Naive thymus-derived CD4-positive, alpha-beta T cell (primary cell): Measurements from ENCODE around the gene ACVRL1. TPM values are rescaled to one million over a fixed set of nuclear protein-coding genes. Genes with fewer than 3 reads are reported as not detected.
A peak's percentile ranks its signal among the peaks of the same experiment; 100 is the strongest.

Source experiments
- ATAC-seq: fragments of 150-1000 bp; cut with Tn5 transposase; 2 replicates; pipeline ENCODE4 v1.10.0; 2021; ENCODE audit warnings: mild to moderate bottlenecking, moderate library complexity
- CTCF ChIA-PET: fragments of 350-600 bp; sonication (Branson Sonifier 250); formaldehyde crosslinking; loops from one replicate; lab custom pipeline; 2021; ENCODE audit warnings: antibody characterized with exemption; lab: Charles Lee
- POLR2A ChIA-PET: fragments of 350-600 bp; sonication (Branson Sonifier 250); formaldehyde crosslinking; loops from one replicate; lab custom pipeline; 2021; ENCODE audit warnings: antibody characterized with exemption, inconsistent platforms; lab: Charles Lee
- DNase-seq, 9 donors: peaks; one replicate each; pipeline versions ENCODE4 v3.0.0 to v3.0.0-alpha.2; 2020 to 2022; ENCODE audit warnings: mixed read lengths in 1 of 9
- H3K27ac ChIP-seq: one replicate; pipeline ENCODE4 v1.7.0; 2013; ENCODE audit warnings: mild to moderate bottlenecking, low read depth, low read length, moderate library complexity
- H3K27me3 ChIP-seq, 2 donors: one replicate each; pipeline ENCODE4 v1.7.0; 2013; ENCODE audit warnings: low read length in 2 of 2, mild to moderate bottlenecking in 2 of 2, moderate library complexity in 2 of 2; ENCODE audit not compliant: control insufficient read depth in 2 of 2, insufficient read depth in 2 of 2
- H3K36me3 ChIP-seq, 3 experiments: 1 replicate in 2 of 3; 2 replicates in 1 of 3; pipeline ENCODE4 v1.7.0; 2013; ENCODE audit warnings: low read length in 3 of 3, mild to moderate bottlenecking in 3 of 3, moderate library complexity in 1 of 3; ENCODE audit not compliant: insufficient read depth in 3 of 3, control insufficient read depth in 2 of 3
- H3K4me1 ChIP-seq, 2 donors: one replicate each; pipeline ENCODE4 v1.7.0; 2013; ENCODE audit warnings: low read length in 2 of 2, mild to moderate bottlenecking in 2 of 2, moderate library complexity in 1 of 2; ENCODE audit not compliant: control insufficient read depth in 2 of 2, insufficient read depth in 2 of 2
- H3K4me3 ChIP-seq: 2 replicates; pipeline ENCODE4 v1.7.0; 2013; ENCODE audit warnings: mild to moderate bottlenecking, low read length
- H3K9me3 ChIP-seq, 3 experiments: 1 replicate in 2 of 3; 2 replicates in 1 of 3; pipeline ENCODE4 v1.7.0; 2013; ENCODE audit warnings: low read length in 3 of 3; ENCODE audit not compliant: control insufficient read depth in 2 of 3
- H3K27ac Mint-ChIP-seq, 9 donors: one replicate each; pipeline ENCODE4 v1.8.0; 2020 to 2022; ENCODE audit warnings: mixed read lengths in 9 of 9, mild to moderate bottlenecking in 8 of 9, moderate library complexity in 5 of 9, inconsistent platforms in 2 of 9
- H3K27me3 Mint-ChIP-seq, 5 donors: one replicate each; pipeline ENCODE4 v1.8.0; 2021 to 2022; ENCODE audit warnings: mixed read lengths in 5 of 5, mild to moderate bottlenecking in 1 of 5
- H3K36me3 Mint-ChIP-seq, 5 donors: one replicate each; pipeline ENCODE4 v1.8.0; 2020 to 2022; ENCODE audit warnings: mixed read lengths in 5 of 5, mild to moderate bottlenecking in 3 of 5, inconsistent platforms in 1 of 5
- H3K4me1 Mint-ChIP-seq, 7 donors: one replicate each; pipeline ENCODE4 v1.8.0; 2020 to 2022; ENCODE audit warnings: mixed read lengths in 7 of 7, mild to moderate bottlenecking in 3 of 7, inconsistent platforms in 1 of 7
- H3K4me3 Mint-ChIP-seq, 10 donors: one replicate each; pipeline ENCODE4 v1.8.0; 2020 to 2022; ENCODE audit warnings: mild to moderate bottlenecking in 10 of 10, mixed read lengths in 10 of 10, moderate library complexity in 6 of 10, inconsistent platforms in 2 of 10
- H3K9me3 Mint-ChIP-seq, 11 donors: one replicate each; pipeline ENCODE4 v1.8.0; 2020 to 2022; ENCODE audit warnings: mixed read lengths in 11 of 11, mild to moderate bottlenecking in 4 of 11, inconsistent platforms in 1 of 11, moderate library complexity in 1 of 11
- intact Hi-C, 2 donors: fragments of 100-400 bp; cut with micrococcal nuclease; formaldehyde crosslinking; loops; one replicate each; pipeline ENCODE4 v1.15.1; 2023
- polyA plus RNA-seq, 2 donors: library from polyadenylated mRNA; unstranded; fragments of 300-500 nt; fragmentation: Illumina TruSeq; gene quantifications; one replicate each; pipeline ENCODE4 v1.2.3, GENCODE V29; 2021
- total RNA-seq, 6 experiments: library from RNA in 5 of 6; stranded (reverse) in 5 of 6; gene quantifications; 1 replicate in 5 of 6; 2 replicates in 1 of 6; pipeline ENCODE4 v1.2.3 and lab custom pipeline; 2021 to 2026

ACVRL1 gene
- total and polyA plus RNA-seq, 7 experiments from 2014 or later, result 0.64 to 0.70 TPM; not detected in 5

GRCh38 chr12:51970904-51971646, 63.8 kb downstream of the ACVRL1 start:
- intact Hi-C loops, result loop anchor here (1.0 to 10.0 kb wide), 5 partner anchors 9 to 546 kb away; partner anchors contain the start of genes ACVR1B (in 1 of the 2) and SLC4A8 (in 1 of the 2)
- Mint-ChIP-seq H3K27me3 (peaks cover 0 to 26% (median 0%) of the 10 kb centered on the region in 5 donors), H3K4me1 (peaks cover 60 to 76% (median 69%) of the 10 kb centered on the region in 7 donors), H3K4me3 (peak overlapping the region; percentile 41 to 85 (median 72)), H3K27ac (peak overlapping the region; percentile 43 to 87 (median 68)), H3K9me3 (no peaks in the 10 kb centered on the region), H3K36me3 (peaks cover 4 to 12% (median 7%) of the 10 kb centered on the region in 5 donors)
- H3K4me3 ChIP-seq, result peak overlapping the region; percentile 1
- ChIA-PET CTCF (interaction anchor here (0.6 to 3.1 kb wide), 10 partner anchors 10 to 76 kb away, joined by 3 to 21 read pairs (median 4); no protein-coding TSS in a partner anchor), POLR2A (interaction anchor here (0.6 to 1.9 kb wide), 4 partner anchors 9 to 19 kb away, joined by 3 to 7 read pairs (median 3); partner anchors contain the start of gene ACVR1B)
- H3K27me3 ChIP-seq, result no peaks in the 10 kb centered on the region
- H3K36me3 ChIP-seq, result peaks cover 0 to 4% (median 0%) of the 10 kb centered on the region in 3 experiments
- ATAC-seq, result peak; percentile 53
- H3K27ac ChIP-seq, result no peak overlapping the region
- H3K4me1 ChIP-seq, result peaks cover 56 to 64% of the 10 kb centered on the region in 2 donors
- peak in 2 of 9 donors; percentile 26 to 43 for DNase-seq
- no peaks in the 10 kb centered on the region for H3K9me3 ChIP-seq

- intact Hi-C loops, result loop anchor here (1.0 to 10.0 kb wide), 4 partner anchors 8 to 547 kb away; partner anchors contain the start of genes ACVR1B (in 1 of the 2) and SLC4A8 (in 1 of the 2)
- Histone ChIP-seq H3K4me3 (peak overlapping the region; percentile 1), H3K36me3 (peaks cover 0 to 12% (median 0%) of the 10 kb centered on the region in 3 experiments), H3K9me3 (no peaks in the 10 kb centered on the region), H3K4me1 (peaks cover 56 to 65% of the 10 kb centered on the region in 2 donors), H3K27me3 (no peaks in the 10 kb centered on the region), H3K27ac (peak overlapping the region; percentile 38)
- H3K27me3 Mint-ChIP-seq, result peaks cover 0 to 25% (median 0%) of the 10 kb centered on the region in 5 donors
- DNase-seq, result no peak
- ChIA-PET POLR2A (interaction anchor here (0.6 to 1.9 kb wide), 3 partner anchors 9 to 20 kb away, joined by 3 to 7 read pairs (median 7); partner anchors contain the start of gene ACVR1B), CTCF (interaction anchor here (0.9 to 3.1 kb wide), 7 partner anchors 10 to 53 kb away, joined by 3 to 21 read pairs (median 10); no protein-coding TSS in a partner anchor)
- ATAC-seq, result no peak
- peak overlapping the region in 7 of 9 donors; percentile 43 to 90 (median 76) for H3K27ac Mint-ChIP-seq
- H3K36me3 Mint-ChIP-seq, result peaks cover 4 to 20% (median 11%) of the 10 kb centered on the region in 5 donors
- H3K4me1 Mint-ChIP-seq, result peaks cover 65 to 82% (median 76%) of the 10 kb centered on the region in 7 donors
- peak overlapping the region; percentile 1 to 85 (median 72) for H3K4me3 Mint-ChIP-seq
- H3K9me3 Mint-ChIP-seq, result no peaks in the 10 kb centered on the region
Measured at GRCh38 chr12:51971679-51972421, 64.5 kb downstream of the ACVRL1 start.

GRCh38 chr12:51972422-51972812, 65.1 kb downstream of the ACVRL1 start:
- H3K27ac ChIP-seq, result peak overlapping the region; percentile 38
- POLR2A ChIA-PET, result interaction anchor here (1.1 kb wide), 1 partner anchor 10 kb away, joined by 7 read pairs; no protein-coding TSS in a partner anchor
- H3K9me3 Mint-ChIP-seq, result no peaks in the 10 kb centered on the region
- peaks cover 4 to 22% (median 11%) of the 10 kb centered on the region in 5 donors for H3K36me3 Mint-ChIP-seq
- H3K27me3 Mint-ChIP-seq, result peaks cover 0 to 25% (median 0%) of the 10 kb centered on the region in 5 donors
- peaks cover 0 to 13% (median 0%) of the 10 kb centered on the region in 3 experiments for H3K36me3 ChIP-seq
- peak overlapping the region; percentile 34 to 79 (median 72) for H3K4me3 Mint-ChIP-seq
- H3K4me1 ChIP-seq, result peaks cover 56 to 65% of the 10 kb centered on the region in 2 donors
- ATAC-seq, result peak; percentile 2
- H3K27me3 ChIP-seq, result no peaks in the 10 kb centered on the region
- intact Hi-C loops, result loop anchor here in 1 of 2 donors (5.0 to 10.0 kb wide), 2 partner anchors 50 to 548 kb away; partner anchors contain the start of gene SLC4A8
- peaks cover 65 to 82% (median 76%) of the 10 kb centered on the region in 7 donors for H3K4me1 Mint-ChIP-seq
- H3K27ac Mint-ChIP-seq, result peak overlapping the region in 8 of 9 donors; percentile 18 to 90 (median 76)
- no peak overlapping the region for H3K4me3 ChIP-seq
- no peak for DNase-seq
- CTCF ChIA-PET, result interaction anchor here (1.3 to 3.1 kb wide), 6 partner anchors 9 to 53 kb away, joined by 4 to 21 read pairs (median 10); no protein-coding TSS in a partner anchor
- H3K9me3 ChIP-seq, result no peaks in the 10 kb centered on the region

DNA sequence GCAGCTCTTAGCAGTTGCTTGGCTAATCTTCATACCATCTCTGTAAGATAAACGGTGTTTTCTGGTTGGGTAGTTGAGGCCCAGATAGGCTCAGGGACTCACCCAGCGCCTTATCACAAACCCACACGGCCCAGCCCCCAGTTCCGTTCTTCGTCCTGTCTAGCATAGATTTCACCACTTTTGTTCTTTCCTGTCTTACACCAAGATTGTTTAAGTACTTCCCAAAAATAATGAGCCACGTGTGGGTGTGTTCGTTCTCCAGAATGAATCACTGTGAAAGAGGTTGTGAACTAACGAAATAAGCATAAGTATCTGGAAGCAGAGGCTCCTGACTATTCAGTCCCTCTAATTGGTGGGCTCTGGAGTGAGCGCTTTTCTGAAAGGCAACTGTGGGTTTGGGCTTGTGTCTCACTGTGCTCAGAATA, 65.6 kb downstream of the ACVRL1 start:
- Histone ChIP-seq H3K36me3 (peaks cover 0 to 13% (median 0%) of the 10 kb centered on the region in 3 experiments), H3K4me3 (no peak overlapping the region), H3K4me1 (peaks cover 56 to 65% of the 10 kb centered on the region in 2 donors), H3K9me3 (no peaks in the 10 kb centered on the region), H3K27me3 (no peaks in the 10 kb centered on the region), H3K27ac (peak overlapping the region; percentile 38)
- no peaks in the 10 kb centered on the region for H3K9me3 Mint-ChIP-seq
- ChIA-PET CTCF (interaction anchor here (1.9 to 3.1 kb wide), 4 partner anchors 9 to 52 kb away, joined by 6 to 17 read pairs (median 10); no protein-coding TSS in a partner anchor), POLR2A (interaction anchor here (1.1 kb wide), 1 partner anchor 10 kb away, joined by 7 read pairs; no protein-coding TSS in a partner anchor)
- H3K4me3 Mint-ChIP-seq, result peak overlapping the region; percentile 30 to 79 (median 70)
- ATAC-seq (peak; percentile 88), DNase-seq (peak in 4 of 9 donors; percentile 24 to 61 (median 34))
- peaks cover 4 to 24% (median 13%) of the 10 kb centered on the region in 5 donors for H3K36me3 Mint-ChIP-seq
- intact Hi-C loops, result loop anchor here in 1 of 2 donors (5.0 to 10.0 kb wide), 2 partner anchors 49 to 548 kb away; partner anchors contain the start of gene SLC4A8
- peaks cover 0 to 25% (median 0%) of the 10 kb centered on the region in 5 donors for H3K27me3 Mint-ChIP-seq
- H3K4me1 Mint-ChIP-seq, result peaks cover 65 to 82% (median 76%) of the 10 kb centered on the region in 7 donors
- peak overlapping the region in 8 of 9 donors; percentile 18 to 90 (median 76) for H3K27ac Mint-ChIP-seq
